Inflammatory macrophage treated with lipopolysaccharide for 4 hours (primary cell): ENCODE measurements around the gene GPR171.

Experiments
- DNase-seq: peaks from one replicate; pipeline ENCODE4 v3.0.0-alpha.2; 2020

The GPR171 gene

GRCh38 chr3:151213151-151213550 lies 10.1 kb upstream of the GPR171 start:
- peak; percentile 31 for DNase-seq

GRCh38 chr3:151210676-151211381 lies 7.8 kb upstream of the GPR171 start:
- peak; percentile 70 for DNase-seq

- DNase-seq: peak; percentile 18
Observed at GRCh38 chr3:151209654-151210053, 6.6 kb upstream of the GPR171 start.

- no peak for DNase-seq
Observed at GRCh38 chr3:151206201-151206600, 3.2 kb upstream of the GPR171 start.

GRCh38 chr3:151205482-151205881 lies 2.5 kb upstream of the GPR171 start:
- DNase-seq: no peak

GRCh38 chr3:151204530-151205402 lies 1.8 kb upstream of the GPR171 start:
- no peak for DNase-seq

- no peak for DNase-seq
Observed at GRCh38 chr3:151201051-151201730, 1.8 kb downstream of the GPR171 start.

GRCh38 chr3:151200586-151200985 lies 2.4 kb downstream of the GPR171 start:
- DNase-seq: no peak

- DNase-seq: no peak
Observed at GRCh38 chr3:151199554-151200438, 3.2 kb downstream of the GPR171 start.

- DNase-seq: no peak
Observed at GRCh38 chr3:151198849-151199248, 4.2 kb downstream of the GPR171 start.

GRCh38 chr3:151197981-151198767 lies 4.8 kb downstream of the GPR171 start:
- no peak for DNase-seq

- DNase-seq: no peak
Observed at GRCh38 chr3:151197228-151197627, 5.8 kb downstream of the GPR171 start.

GRCh38 chr3:151196434-151196833 lies 6.6 kb downstream of the GPR171 start:
- no peak for DNase-seq

GRCh38 chr3:151195826-151196225 lies 7.2 kb downstream of the GPR171 start:
- no peak for DNase-seq

GRCh38 chr3:151192545-151192944 lies 10.5 kb downstream of the GPR171 start:
- no peak for DNase-seq

GRCh38 chr3:151191095-151191494 lies 11.9 kb downstream of the GPR171 start:
- DNase-seq: no peak

GRCh38 chr3:151183265-151183671 lies 19.7 kb downstream of the GPR171 start:
- peak; percentile 74 for DNase-seq

GRCh38 chr3:151182349-151183079 lies 20.5 kb downstream of the GPR171 start:
- peak; percentile 28 for DNase-seq

GRCh38 chr3:151178208-151178845 lies 24.7 kb downstream of the GPR171 start:
- no peak for DNase-seq

- no peak for DNase-seq
Observed at GRCh38 chr3:151175952-151176351, 27.1 kb downstream of the GPR171 start.
